Liver (tissue), 3 donors: ENCODE results near the gene BPGM.

Experiments used
- NR2F2 ChIP-seq: IDR thresholded peaks from 2 replicates; pipeline ENCODE4 v1.6.1; 2016; ENCODE audit warnings: antibody characterized with exemption
- SP1 ChIP-seq: IDR thresholded peaks from 2 replicates; pipeline ENCODE4 v1.6.1; 2018; ENCODE audit warnings: antibody characterized with exemption, mild to moderate bottlenecking
- TAF1 ChIP-seq: conservative IDR thresholded peaks from 2 replicates; pipeline ENCODE4 v1.6.1; 2016; ENCODE audit warnings: antibody characterized with exemption, mild to moderate bottlenecking
- TF ChIP-seq, protein P1 (sequence below): fragments of 150-350 bp; IDR thresholded peaks from 2 replicates; pipeline ENCODE4 v1.5.1; 2017; ENCODE audit warnings: improper control_type of control experiment, low read depth, low read length; ENCODE audit not compliant: missing input control
- donor health status: healthy.
- donor health status: healthy.

- TF ChIP-seq SP1, result no peak
- TF ChIP-seq, protein P1, sequence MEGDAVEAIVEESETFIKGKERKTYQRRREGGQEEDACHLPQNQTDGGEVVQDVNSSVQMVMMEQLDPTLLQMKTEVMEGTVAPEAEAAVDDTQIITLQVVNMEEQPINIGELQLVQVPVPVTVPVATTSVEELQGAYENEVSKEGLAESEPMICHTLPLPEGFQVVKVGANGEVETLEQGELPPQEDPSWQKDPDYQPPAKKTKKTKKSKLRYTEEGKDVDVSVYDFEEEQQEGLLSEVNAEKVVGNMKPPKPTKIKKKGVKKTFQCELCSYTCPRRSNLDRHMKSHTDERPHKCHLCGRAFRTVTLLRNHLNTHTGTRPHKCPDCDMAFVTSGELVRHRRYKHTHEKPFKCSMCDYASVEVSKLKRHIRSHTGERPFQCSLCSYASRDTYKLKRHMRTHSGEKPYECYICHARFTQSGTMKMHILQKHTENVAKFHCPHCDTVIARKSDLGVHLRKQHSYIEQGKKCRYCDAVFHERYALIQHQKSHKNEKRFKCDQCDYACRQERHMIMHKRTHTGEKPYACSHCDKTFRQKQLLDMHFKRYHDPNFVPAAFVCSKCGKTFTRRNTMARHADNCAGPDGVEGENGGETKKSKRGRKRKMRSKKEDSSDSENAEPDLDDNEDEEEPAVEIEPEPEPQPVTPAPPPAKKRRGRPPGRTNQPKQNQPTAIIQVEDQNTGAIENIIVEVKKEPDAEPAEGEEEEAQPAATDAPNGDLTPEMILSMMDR, result no peak
- TF ChIP-seq TAF1, result no peak
- TF ChIP-seq NR2F2, result no peak
Observed at GRCh38 chr7:134627775-134628153, 18.9 kb upstream of the BPGM start.
